ENCODE results near the gene GSDME.
"Not testable (repeated sequence)": the region's sequence is repeated elsewhere in the genome, so short reads cannot be mapped to it uniquely, and the experiment has no call there.

Gene GSDME

DNA sequence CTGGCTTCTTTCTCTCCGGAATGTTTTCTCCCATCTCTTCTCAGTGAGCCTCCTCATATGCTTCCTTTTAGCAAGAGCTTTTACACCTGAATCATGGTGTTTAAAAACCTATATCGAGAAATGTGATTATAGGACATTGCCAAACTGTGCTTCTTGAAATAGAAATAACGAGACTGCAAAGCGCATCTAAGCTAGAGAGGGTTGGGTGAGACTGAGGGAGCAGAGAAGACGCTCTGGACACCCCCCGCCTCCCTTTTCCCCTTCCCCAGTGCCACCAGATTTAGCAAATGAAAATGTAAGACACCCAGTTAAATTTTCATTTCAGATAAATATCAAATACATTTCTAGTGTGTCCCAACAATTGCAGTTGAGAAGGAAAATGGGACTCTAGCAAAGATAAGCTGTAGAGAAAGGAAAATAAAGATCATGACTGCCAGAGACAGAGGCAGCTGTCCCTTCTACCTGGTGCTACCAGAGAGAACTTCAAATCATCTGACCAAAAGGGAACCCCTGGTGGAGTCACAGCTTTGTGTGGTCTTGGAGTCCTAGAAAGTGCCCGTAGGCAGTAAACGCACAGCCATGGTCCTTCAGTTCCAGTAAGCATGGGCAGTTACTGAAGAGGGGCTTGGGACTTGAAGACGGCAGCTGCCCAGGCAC, 14.6 kb downstream of the GSDME start:
- no peak for DNase-seq (ENCODE audit: low read depth, low spot score)

DNA sequence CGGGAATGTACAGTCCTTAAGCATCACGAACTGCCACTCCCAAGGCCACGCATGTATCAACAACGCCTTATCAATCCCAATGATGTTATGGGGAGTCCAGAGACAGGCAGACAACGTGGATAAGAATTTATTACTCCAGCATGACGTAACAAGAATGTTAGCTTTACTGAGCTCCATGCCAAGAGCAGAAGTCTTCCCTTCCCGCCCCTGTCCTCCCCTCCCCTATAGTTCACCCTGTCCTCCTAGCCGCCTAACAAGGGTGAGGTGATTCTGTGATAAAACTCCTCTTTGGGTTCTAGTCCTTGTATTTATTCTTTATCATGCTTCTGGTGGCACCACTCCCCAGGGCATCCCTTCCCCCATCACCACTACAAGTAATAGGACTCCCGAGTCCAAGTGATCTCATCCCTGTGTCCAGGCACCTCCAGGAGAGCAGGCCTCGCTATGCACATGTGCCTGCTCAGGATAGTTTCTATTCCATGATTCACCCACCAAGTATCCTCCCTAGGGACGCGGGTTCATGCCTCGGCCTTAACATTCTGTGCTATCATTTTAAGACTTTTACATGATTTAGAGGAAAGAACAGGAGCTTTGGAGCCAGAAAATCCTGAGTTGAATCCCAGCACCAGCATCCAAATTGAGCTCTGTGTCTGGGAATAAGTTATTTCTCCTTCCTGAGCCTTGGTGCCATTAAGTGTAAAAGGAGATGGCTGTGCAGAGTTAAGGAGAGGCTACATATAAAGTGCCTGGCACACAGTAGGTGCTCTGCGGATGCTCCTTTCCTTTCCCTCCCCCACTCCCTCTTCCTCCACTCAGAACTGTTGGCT, 15.4 kb downstream of the GSDME start:
- DNase-seq (ENCODE audit: low read depth, low spot score), result no peak

DNA sequence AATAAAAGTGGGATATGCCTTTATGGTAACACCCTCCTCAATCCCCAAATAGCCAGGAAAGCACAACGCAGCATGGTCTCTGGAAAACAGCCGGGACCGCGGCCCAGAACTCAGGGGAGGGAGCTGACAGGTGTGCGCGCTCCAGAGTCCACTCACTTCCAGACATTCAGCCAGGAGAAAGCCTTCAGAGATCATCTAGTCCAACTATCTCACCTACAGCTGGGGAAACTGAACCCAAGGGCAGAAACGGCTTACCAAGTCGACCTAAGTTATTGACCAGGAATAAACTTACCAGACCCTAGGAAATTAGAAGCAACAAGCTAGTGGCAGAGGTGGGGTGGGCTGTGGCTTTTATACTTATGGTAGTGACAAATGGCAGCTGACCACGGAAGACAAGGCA, 16.4 kb downstream of the GSDME start:
- no peak for DNase-seq (ENCODE audit: low read depth, low spot score)

DNA sequence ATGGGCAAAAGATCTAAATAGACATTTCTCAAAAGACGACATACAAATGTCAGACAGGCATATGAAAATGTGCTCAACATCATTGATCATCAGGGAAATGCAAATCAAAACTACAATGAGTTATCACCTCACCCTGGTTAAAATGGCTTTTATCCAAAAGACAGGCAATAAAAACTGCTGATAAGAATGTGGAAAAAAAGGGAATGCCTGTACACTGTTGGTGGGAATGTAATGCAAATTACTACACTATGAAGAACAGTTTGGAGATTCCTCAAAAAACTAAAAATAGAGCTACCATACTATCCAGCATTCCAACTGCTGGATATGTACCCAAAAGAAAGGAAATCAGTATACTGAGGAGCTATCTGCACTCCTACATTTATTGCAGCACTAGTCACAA, 18.0 kb downstream of the GSDME start:
- no peak for DNase-seq (ENCODE audit: low read depth, low spot score)

DNA sequence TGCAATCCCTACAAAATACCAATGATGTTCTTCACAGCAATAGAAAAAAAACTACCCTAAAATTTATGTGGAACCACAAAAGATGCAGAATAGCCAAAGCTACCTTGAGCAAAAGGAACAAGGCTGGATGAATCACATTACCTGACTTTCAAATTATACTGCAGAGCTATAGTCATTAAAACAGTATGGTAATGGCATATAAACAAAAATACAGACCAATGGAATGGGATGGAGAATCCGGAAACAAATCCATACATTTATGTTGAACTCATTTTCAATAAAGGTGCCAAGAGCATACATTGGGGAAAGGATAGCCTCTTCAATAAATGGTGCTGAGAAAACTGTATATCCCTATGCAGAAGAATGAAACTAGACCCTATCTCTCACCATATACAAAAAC, 18.7 kb downstream of the GSDME start:
- no peak for DNase-seq (ENCODE audit: low read depth, low spot score)

DNA sequence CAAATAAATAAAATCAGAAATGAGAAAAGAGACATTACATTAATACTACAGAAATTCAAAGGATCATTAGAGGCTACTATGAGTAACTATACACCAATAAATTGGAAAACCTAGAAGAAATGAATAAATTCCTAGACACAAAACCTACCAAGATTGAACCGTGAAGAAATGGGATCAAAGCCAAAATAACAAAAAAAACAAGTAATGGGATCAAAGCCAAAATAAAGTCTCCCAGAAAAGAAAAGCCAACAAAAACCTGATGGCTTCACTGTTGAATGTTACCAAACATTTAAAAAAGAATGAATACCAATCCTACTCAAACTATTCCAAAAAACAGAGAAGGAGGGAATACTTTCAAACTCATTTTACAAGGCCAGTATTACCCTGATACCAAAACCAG, 20.0 kb downstream of the GSDME start:
- no peak for DNase-seq (ENCODE audit: low read depth, low spot score)

DNA sequence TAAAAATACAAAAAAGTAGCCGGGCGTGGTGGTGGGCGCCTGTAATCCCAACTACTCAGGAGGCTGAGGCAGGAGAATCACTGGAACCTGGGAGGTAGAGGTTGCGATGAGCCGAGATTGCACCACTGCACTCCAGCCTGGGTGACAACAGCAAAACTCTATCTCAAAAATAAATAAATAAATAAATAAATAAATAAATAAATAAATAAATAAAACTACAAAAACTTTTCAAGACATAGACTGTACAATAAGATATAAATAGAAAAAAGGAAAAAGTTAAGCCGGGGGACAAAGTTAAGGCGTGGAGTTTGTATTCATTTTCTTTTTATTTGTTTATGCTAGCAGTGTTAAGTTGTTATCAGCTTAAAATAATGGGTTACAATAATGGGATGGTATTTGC, 21.7 kb downstream of the GSDME start:
- DNase-seq (ENCODE audit: low read depth, low spot score), result not testable (repeated sequence)

DNA sequence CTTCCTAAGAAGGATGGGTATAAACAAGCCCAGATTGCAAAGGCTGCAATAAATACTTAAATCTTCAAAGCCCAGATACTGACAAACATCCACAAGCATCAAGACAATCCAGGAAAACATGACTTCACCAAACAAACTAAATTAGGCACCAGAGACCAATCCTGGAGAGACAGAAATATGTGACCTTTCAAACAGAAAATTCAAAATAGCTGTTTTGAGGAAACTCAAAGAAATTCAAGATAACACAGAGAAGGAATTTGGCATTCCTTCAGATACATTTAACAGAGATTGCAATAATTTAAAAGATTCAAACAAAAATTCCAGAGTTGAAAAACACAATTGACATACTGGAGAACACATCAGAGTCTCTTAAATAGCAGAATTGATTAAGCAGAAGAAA, 23.0 kb downstream of the GSDME start:
- no peak for DNase-seq (ENCODE audit: low read depth, low spot score)

DNA sequence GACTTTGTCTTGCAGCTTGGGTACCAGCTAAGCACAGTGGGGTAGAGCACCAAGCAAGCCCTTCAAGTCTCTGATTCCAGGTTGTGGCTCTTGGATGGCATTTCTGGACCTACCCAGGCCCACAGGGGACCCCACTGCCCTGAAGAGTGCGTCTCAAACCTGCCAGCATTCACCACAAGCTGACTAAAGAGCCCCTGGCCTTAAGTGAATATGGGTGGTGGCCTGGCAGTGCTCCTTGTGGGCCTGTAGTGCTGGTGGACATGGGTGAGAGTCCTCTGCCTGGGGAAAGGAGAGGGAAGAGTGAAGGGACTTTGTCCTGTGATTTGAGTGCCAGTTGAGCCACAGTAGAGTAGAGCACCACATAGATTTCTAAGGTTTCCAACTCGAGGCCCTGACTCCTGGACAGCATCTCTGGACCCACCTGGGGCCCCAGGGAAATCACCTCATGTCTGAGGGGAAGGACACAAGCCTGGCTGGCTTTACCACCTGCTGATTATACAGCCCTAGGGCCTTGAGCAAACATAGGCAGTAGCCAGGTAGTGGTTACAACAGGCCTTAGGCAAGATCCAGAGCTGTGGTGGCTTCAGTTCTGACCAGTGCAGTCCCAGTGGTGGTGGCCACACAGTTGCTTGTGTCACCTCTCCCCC, 23.7 kb downstream of the GSDME start:
- DNase-seq (ENCODE audit: low read depth, low spot score), result no peak

DNA sequence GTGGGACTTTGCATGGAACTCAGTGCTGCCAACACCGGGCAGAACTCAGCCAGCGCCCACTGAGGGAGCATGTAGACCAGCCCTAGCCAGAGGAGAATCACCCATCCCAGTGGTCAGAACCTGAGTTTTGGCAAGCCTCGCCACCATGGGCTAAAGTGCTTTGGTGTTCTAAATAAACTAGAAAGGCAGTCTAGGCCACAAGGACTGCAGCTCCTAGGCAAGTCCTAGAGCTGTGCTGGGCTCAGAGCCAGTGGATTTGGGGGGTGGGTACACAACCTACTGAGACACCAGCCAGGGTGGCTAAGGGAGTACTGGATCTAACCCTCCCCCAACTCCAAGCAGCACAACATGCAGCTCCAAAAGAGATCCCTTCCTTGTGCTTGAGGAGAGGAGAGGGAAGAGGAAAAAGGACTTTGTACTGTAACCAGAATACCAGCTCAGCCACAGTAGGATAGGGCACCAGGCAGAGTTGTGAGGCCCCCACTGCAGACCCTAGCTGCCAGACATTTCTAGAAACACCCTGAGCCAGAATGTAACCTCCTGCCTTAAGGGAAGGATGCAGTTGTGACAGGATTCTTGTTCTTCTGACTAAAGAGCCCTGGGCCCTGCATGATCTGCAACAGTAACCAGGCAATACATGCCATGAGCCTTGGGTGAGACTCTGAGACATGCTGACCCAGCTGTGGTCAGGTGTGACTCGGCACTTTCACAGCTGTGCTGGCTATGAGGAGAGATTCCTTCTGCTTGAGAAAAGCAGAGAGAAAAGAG, 24.4 kb downstream of the GSDME start:
- DNase-seq (ENCODE audit: low read depth, low spot score), result no peak

DNA sequence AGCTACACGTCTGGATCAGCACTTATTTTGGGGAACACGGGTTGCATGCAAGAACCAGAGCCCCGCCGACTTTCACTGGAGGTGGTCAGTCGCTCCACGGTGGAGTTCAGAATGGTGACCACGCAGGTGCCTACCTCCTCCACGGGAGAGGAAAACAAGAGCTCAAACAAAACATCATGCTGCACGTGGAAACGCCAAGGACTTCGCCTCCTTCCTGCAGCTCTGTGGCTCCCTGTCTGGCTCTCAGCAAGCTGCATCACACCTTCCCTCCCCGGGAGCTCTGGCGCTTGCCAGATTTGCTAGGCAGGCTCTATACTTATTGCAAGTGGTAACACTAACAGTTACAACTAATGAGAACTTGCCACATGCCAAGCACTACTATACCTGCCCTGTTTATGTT, 26.0 kb downstream of the GSDME start:
- DNase-seq (ENCODE audit: low read depth, low spot score), result no peak

DNA sequence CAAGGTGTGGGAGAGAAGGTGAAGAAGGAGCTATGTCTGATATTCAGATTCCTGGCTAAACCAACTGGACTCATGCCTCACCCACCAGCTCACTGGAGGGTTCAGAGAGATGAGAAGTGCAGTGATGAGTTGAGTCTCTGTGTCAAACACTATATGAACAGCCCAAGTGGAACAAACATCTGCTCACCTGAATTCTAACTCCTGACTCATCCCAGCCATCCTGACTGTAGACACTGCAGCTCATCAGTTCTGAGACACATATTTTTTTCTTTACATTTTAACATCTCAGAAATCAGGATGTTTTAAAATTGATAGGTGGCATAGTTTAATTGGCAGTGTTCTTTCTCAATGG, 27.3 kb downstream of the GSDME start:
- DNase-seq (ENCODE audit: low read depth, low spot score), result no peak

DNA sequence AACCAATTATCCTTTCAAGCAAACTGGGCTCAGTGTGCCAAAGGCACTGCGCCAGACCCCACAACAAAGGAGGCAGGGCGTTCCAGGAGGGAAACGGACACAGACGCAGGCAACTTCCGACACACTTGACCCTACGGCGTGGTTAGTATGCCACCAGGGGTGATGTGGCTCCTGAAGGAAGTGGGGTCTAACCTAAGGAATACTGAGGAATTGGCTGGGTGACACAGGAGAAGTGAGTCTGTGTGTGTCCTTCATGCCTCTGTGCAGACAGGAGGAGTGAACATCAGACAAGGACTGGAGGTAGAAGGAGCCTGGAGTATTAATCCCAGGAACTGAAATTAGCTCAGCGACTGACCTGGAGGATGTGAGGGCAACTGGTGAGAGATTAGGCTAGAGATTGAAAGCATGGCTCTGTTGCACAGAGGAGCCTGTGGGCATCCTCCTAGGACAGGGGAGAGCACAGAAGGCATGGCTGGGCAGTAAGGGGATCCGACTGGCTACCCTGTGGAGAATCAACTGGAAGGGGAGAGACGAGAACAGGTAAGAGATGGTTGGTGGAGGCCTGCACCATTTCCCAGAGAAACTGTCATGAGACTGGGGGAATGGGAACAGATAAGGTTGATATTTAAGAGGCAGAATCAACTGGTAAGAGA, 27.8 kb downstream of the GSDME start:
- DNase-seq (ENCODE audit: low read depth, low spot score), result no peak

DNA sequence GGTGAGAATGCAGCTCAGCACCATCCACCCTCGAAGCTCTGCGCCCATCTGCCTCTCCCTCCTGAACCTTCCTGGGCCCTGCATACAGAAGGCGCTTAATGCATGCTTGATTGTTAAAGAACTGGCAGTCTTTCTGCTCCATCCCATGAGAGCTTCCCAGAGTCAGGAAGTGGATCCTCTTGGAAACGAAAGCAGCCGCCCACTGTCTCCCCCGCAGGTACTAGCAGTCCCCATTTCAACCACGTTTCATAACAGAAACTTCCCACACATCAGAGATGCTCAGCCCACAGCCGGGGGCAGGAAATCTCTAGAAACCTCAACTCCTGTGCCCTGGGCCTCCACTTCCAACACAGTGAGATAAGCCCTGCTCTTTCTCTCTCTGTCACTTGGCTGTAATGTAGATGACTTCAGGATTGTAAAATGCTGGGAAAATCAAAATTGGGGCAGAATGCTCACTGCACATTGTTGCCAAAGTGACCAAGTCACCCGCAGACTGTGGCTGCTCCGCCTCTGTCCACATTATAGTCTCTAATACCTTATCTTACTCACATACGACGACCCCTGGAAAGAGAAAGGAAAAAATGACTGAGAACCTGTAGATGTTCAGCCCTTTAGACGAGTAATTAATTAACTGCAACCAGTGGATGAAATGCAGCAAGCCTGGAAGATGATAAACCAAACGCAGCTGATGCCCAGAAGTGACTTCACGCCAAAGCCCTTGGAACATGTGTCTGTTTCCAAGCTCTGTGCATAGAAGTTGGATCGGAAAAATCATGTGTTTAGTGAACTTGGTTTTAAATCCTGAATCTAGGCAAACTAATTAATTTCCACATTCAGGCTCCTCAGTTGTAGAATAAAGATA, 28.5 kb downstream of the GSDME start:
- DNase-seq (ENCODE audit: low read depth, low spot score), result no peak

DNA sequence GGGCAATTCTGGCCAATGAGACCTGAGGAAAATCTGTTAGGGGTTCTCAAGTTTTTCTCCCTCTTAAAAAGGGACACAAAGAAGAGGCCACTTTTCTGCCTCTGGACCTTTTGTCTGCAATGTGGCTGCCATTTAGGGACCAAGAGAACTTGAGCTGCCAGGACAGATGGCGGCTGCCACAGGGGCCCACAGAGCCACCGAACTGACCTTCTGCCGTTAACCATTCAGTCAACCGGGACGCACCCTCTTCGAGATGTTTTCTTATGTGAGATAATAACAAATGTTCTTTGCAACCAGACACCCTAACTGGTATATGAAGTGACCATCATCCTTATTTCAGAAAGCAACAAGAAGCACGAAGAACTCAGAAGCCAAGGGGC, 29.2 kb downstream of the GSDME start:
- DNase-seq (ENCODE audit: low read depth, low spot score), result no peak

DNA sequence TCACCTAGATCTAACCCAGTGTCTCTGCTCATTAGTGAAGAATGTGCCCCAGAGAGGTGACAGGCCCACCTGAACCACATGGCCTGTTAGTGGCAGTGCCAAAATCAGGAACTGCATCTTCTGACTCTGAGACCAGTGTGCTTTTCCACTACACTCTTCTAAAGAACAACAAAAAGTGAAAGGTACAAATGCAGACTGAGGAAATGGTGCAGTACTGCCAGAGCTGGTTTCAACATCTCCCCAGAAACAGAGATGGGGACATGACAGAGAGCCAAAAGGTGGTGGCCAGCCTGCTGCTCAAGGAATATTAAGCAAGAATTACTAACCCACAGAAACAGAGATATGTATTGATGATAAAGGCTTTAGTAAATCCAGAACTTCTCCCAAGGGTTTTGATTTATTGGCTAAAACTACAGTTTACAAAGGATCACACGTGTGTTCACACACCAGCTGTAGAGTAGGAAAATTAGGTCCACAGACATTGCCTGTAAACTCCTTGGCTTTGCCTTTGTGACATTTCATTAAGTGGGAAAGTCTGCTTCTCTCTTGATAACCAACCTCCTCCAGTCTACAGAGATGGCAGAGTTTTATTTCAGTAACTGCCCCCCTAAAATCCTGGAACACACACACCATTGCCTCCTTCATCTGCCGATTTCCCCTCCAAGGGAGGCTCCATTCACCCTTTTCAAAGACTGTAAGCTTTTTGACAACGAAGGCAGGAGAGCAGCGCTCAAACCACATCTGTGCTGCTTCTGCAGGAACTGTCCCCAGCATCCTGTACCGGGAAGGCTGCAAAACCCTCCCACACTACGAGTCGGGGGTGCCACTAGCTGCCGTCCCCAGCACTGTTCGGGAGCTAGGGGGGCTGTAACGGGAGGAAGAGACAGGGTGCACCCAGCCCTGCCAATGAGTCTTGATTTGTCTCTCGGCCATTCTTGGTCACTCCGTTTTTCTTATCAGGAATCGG, 29.8 kb downstream of the GSDME start:
- no peak for DNase-seq (ENCODE audit: low read depth, low spot score)

DNA sequence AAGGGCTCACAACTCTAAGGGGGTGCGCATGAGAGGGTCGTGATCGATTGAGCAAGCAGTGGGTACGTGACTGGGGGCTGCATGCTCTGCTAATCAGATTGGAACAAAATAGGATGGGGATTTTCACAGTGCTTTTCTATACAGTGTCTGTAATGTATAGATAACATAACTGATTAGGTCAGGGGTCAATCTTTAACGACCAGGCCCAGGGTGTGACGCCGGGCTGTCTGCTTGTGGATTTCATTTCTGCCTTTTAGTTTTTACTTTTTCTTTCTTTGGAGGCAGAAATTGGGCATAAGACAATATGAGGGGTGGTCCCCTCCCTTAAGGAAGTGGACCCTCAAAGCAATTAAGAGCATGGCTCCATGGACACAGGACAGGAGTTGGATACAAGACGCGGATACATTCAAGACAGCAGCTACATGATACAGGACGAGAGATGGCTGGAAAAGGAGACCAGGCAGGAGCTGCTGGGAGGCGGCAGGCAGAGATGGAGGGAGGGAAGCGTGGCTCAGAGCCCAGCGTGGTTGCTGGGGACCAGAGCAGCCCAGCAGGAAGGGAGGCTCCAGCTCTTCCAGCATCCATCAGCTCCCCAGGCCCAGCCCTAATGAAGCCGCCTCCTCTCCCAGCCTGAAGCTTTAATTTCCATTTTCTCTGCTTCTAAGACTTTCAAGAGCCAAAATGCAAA, 31.6 kb downstream of the GSDME start:
- DNase-seq (ENCODE audit: low read depth, low spot score), result peak; percentile 23

DNA sequence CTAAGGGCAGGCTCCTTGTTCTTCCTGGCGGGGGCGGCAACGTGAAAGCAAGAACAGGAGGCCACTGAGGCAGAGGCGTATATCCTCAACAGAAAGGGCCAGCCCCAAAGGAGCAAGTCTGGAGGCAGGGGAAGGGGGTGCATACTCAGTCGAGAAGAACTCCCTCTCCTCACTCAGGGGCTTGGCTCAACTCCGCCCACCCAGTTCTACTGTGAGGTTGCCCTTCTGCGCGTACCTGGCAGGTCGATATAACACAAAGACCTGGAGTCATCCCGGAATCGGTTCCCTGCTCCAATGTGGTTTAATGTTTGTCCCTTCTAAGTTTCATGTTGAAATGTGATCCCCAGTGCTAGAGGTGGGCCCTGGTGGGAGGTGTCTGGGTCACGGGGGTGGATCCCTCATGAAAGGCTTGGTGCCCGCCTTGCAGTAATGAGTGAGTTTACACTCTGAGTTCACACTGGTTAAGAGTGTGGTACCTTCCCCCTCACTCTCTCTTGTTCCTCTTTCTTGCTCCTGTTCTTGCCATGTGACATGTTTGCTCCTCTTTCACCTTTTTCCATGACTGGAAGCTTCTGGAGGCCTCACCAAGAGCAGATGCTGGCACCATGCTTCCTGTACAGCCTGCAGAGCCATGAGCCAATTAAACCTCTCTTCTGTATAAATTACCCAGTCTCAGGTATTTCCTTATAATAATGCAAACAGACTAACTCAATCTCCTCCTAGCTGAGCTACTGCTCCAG, 32.6 kb downstream of the GSDME start:
- DNase-seq (ENCODE audit: low read depth, low spot score), result no peak

Measured in iPS DF 19.7 (cell line).